Amygdala (tissue), 56 donors: Measurements from ENCODE around the gene SYTL5.
"Not testable (repeated sequence)": the region's sequence is repeated elsewhere in the genome, so short reads cannot be mapped to it uniquely, and the experiment has no call there.

Source experiments
- DNase-seq, 56 donors: peaks; one replicate each; lab custom pipeline; 2025; lab: John Stamatoyannopoulos, UW

The SYTL5 gene

DNA sequence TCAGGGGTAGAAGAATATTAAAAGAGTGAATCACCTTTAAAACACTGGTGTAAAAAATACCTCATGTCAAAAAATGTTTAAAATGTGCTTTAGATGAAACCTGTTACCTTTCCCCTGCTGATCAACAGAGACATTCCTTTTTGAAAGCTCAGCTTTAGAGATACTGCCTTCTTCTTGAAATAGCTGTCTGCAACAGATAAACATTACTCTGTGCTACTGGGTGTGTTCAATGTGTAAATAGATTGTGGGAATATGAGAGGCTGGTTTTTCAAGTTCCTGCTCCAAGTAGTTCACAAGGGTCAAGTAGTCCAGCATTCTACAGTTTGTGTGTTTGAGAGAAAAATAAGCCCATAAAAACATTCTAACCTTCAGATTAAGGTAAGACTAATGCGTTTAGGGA is at the start of gene SYTL5:
Gene SYTL5, plus strand, starts transcription at position 263 of the 400 bp plus-strand sequence. CDS start 27,337 bp downstream, outside the sequence.
- no peak for DNase-seq

DNA sequence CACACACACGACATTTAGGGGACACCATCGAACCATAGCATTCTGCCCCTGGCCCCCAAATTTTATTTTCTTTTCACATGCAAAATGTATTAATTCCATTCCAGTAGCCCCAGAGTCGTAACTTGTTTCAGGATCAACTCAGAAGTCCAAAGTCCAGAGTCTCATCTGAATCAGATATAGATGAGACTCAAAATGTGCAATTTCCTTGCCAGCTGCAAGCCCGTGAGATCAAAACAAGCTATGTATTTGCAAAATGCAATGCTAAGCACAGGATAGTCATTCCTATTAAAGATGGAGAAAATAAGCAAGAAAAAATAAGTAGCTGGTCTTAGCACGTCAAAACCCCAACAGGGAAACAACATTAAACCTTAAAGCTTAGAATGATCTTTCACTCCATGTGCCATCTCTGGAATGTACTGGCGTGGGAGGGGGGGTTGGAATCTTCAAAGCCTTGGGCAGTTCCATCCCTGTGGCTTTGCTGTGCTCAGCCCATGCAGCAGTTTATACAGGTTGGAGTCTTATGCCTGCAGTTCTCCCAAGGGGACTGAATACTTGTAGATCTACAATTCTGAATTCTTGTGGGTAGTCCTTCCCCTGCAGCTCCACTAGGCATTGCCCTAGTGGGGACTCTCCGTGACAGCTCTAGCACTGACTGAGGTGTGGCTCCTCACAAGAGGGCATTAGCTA is 47.7 kb upstream of the SYTL5 start:
- DNase-seq = no peak

- DNase-seq = no peak
Observed at GRCh38 chrX:37959212-37960021, 46.9 kb upstream of the SYTL5 start.

DNA sequence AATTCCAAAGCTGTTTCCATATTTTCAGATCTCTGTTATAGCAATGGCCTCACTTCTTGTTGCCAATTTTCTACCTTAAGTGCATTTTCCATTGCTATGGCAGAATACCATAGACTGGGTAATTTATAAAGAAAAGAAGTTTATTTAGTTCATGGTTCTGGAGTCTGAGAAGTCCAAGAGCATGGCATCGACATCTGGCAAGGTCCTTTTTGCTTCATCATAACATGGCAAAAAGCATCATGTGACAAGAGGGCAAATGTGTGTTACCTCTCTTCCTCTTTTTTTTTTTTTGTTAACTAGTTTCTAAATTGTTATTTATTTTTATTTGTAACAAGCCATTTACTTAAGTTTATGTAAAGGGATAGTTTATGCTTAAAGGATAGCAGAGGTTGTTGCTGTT is 45.2 kb upstream of the SYTL5 start:
- no peak for DNase-seq

DNA sequence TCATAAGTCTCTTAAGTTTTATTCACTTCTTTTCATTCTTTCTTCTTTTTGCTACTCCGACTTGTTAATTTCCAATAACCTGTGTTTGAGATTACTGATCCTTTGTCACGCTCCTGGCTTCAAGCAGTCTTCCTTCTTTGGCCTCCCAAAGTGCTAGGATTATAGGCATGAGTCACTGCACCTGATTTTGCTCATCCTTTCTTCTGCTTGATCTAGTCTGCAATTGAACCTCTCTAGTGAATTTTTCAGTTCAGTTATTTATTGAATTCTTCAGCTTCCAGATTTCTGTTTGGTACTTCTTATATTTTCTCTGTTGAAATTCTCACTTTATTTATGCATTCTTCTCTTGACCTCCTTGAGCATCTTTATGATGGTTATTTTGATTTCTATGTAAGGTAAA is 38.6 kb upstream of the SYTL5 start:
- DNase-seq = no peak

GRCh38 chrX:37975421-37975820 is 30.9 kb upstream of the SYTL5 start:
- DNase-seq = no peak

DNA sequence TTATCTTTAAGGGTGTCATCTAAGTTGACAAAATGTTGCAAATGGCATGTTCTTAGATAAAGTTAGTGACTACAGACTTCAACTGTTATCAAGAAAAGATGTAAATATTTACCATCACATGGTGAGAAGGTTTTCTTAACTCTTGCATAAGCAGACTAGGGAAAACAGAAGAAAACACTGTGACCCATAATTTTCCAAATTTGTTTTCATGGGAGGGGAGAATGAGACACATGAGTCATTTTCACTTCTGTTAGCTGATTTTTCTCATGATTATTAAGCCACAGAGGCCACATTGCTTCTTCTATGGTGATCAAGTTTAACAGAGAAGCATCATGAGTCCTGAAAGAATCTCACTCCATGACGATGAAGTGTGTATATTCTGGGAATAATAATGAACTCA is 30.2 kb upstream of the SYTL5 start:
- DNase-seq = no peak

- no peak for DNase-seq
Observed at GRCh38 chrX:37984880-37985279, 21.5 kb upstream of the SYTL5 start.

DNA sequence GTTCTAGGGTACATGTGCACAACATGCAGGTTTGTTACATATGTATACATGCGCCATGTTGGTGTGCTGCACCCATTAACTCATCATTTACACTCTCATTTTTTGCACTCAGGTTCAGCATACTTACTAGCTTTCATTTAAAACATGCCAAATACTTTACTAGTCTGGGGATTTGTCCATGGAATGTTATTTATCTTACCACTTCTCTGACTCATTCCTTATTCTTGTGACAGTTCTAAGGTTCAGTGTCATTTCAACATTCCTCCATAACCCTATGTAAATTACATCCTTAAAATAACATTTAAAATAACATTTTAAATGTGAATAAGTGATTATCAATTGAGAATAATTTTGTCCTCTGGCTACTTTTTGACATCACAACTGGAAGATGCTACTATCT is 19.5 kb upstream of the SYTL5 start:
- DNase-seq = no peak

DNA sequence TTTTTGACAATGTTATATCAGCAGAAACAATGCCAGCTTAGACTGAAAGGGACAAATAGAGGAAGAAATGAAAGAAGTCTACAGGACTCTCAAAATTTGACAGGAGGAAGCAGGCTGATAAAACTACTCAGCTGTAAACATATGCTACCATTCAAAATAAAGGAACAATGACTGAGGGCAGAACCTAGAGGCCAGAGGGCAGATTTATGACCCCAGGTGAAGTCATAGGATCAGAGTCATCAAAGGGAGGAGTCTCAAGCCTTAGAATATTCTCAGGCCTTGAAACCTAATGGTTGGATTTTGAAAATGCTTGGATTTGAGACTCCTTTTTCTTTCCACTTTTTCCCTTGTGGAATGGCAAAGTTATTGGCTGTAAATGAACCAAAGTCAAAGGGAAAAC is 17.0 kb upstream of the SYTL5 start:
- no peak for DNase-seq

GRCh38 chrX:37991303-37991702 is 15.1 kb upstream of the SYTL5 start:
- DNase-seq = not testable (repeated sequence)

DNA sequence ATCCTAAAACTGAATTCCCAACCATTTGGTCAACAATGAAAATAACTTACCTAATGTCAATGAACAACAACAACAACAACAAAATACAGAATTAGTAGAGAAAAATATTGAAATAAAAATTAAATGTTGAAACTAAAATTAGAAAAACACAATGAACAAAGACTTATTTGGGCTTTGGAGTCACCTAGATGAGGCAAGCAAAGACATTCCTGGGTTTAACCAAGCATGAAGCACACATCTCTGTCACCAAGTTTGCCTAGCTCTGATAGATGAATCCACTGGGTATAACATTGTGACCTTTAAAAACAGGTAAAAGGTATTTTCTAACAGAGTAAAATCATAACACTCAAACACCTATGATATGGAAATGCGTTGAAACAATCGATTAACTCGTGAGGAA is 13.2 kb upstream of the SYTL5 start:
- DNase-seq = no peak

DNA sequence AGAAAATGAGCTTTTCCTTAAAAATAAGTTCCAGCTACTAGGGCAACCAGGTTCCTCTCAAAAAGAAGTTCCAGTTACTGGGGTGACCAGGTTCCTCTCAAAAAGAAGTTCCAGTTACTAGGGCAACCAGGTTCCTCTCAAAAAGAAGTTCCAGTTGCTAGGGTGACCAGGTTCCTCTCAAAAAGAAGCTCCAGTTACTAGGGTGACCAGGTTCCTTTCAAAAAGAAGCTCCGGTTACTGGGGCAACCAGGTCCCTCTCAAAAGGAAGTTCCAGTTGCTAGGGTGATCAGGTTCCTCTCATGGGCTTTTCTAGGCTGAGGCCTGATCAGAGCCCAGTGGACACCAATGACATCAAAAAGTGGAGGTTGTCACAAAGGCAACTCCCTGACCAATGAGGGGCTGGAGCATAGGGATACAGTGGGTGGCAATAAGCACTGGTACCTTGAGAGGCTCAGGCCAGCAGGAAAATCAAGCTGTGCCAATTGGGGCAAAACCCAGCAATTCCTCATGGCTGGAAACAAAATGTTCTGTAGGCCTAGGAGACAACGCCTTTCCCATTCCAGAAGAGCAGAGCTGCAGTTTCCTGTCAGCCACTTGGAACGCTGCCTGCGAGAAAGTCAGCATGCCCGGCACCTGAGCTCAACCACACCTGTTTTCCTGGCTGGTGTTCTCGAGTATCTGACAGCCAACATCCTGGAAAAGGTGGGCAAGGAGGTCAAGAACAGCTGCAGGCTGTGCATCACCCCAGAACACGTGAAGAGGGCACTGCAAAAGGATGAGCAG is 12.3 kb upstream of the SYTL5 start:
- no peak for DNase-seq

GRCh38 chrX:37995428-37995827 is 10.9 kb upstream of the SYTL5 start:
- DNase-seq = no peak

DNA sequence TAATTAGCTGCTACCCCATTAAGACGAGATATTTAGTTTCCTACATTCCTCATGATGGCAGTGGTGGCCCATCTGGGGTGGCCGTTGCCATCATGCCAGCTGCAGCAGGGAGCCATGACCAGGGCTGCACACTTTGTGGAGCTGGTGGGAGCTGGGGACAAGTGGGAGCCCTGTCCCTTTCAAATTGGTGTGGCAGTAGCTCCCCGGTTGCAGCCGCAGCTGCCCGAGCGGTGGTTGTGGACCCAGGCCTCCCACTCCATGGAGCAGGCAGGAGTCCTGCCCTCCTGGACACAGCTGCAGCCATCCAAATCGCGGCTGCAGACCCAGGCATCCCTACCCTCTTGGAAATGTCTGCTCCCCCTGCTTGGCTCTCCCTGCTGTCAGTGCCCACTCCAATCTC is 9.3 kb upstream of the SYTL5 start:
- DNase-seq = no peak

DNA sequence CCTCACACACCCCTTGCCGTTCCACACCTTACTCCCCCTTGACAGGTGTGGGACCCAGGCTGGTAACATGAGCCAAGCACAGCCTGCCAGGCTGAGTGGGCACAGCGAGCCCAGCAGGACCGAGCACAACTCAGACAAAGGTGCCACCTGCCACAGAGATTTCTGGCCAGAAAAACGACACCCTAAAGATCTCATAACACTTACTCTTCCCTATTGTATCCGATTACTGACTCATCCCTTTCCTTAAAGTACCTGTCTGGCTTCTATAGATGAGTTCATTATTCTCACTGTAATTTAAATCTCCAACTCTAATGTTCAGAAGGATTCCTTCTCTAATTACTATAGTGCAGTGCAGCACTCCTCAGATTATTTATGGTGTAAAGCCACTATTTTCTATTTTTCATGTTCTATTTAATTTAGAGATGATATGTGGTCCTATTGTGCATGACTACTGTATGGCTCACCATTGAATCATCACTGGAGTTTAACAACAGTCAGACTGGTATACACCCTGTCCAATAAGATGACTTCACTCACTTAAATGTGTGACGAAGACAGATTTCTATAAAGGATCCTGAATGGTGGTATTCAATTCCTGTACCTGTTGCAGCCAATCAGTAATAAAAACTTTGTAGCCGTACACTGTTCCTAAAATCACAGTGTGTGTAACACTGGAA is 7.6 kb upstream of the SYTL5 start:
- no peak for DNase-seq

- no peak for DNase-seq
Observed at GRCh38 chrX:38000706-38001105, 5.6 kb upstream of the SYTL5 start.

- no peak for DNase-seq
Observed at GRCh38 chrX:38004046-38004445, 2.3 kb upstream of the SYTL5 start.

DNA sequence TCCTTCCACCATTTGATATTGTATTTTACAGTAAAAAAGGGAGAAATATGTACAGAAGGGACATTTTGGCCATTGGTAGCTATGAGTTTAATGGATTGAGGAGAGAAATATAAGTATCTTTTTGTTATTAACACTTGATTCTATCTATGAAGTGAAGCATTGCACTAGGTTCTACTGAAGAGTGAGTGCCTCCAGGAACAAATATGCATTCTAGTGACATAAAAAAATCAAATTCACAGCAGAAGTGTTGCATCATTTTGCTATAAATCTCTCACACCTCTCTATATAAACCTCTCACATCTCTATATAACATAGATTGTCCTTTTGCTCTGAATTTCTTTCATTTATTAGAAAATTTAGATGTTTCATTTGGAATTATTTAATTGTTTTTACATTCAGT is 425 bp downstream of the SYTL5 start:
- DNase-seq = no peak

DNA sequence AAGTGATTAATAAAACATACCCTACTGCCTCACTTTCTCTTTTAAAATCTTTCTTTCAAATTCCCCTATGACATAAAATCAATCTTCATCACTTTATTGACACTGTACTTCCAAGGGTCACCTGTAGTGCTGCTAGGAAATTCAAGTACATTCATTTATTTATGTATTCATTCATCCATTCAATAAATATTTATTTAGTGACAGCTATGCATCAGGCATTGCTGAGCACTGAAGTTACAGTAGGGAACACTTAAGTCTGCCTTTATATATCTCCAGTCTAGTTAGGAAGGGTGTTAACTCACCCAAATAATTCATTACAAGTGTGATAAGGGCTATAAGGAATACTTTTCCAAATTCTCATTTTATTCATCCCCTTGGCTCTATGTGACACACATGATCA is 2.3 kb downstream of the SYTL5 start:
- DNase-seq = no peak

- DNase-seq = no peak
Observed at GRCh38 chrX:38009641-38010040, 3.3 kb downstream of the SYTL5 start.
